Heart left ventricle (tissue), 16 donors: ENCODE results near the gene HMGB4. TPM values are rescaled to one million over a fixed set of nuclear protein-coding genes. Genes with fewer than 3 reads are reported as not detected.

Experiments used
- ATAC-seq, 4 donors: fragments of 200-7000 bp; cut with Tn5 transposase; one replicate each; pipeline ENCODE4 v1.9.1; 2020 to 2022; ENCODE audit warnings: moderate library complexity in 4 of 4, mild to moderate bottlenecking in 3 of 4, moderate number of reproducible peaks in 1 of 4
- DNase-seq, 5 donors: peaks; one replicate each; pipeline ENCODE4 v3.0.0-alpha.2; 2020
- H3K27ac ChIP-seq, 12 donors: fragments of 200-600 bp; sonication (generic) in 4 of 12; one replicate each; pipeline versions ENCODE4 v1.5.0 to v1.8.0; 2016 to 2022; ENCODE audit warnings: mild to moderate bottlenecking in 2 of 12
- H3K27me3 ChIP-seq, 9 donors: fragments of 200-600 bp; sonication (generic) in 2 of 9; one replicate each; pipeline versions ENCODE4 v1.5.1 to v1.8.0; 2016 to 2022; ENCODE audit warnings: mild to moderate bottlenecking in 3 of 9
- H3K36me3 ChIP-seq, 9 donors: fragments of 200-600 bp; sonication (generic) in 2 of 9; one replicate each; pipeline versions ENCODE4 v1.5.0 to v1.8.0; 2018 to 2022; ENCODE audit warnings: mild to moderate bottlenecking in 2 of 9
- H3K4me1 ChIP-seq, 12 donors: fragments of 200-600 bp; sonication (generic) in 4 of 12; one replicate each; pipeline versions ENCODE4 v1.5.0 to v1.8.0; 2016 to 2022; ENCODE audit warnings: mild to moderate bottlenecking in 3 of 12
- H3K4me3 ChIP-seq, 12 donors: fragments of 200-600 bp; sonication (generic) in 4 of 12; one replicate each; pipeline versions ENCODE4 v1.5.0 to v1.8.0; 2017 to 2022; ENCODE audit warnings: mild to moderate bottlenecking in 9 of 12, moderate library complexity in 4 of 12
- H3K9me3 ChIP-seq, 12 donors: fragments of 200-600 bp; sonication (generic) in 4 of 12; one replicate each; pipeline versions ENCODE4 v1.5.0 to v1.8.0; 2016 to 2022; ENCODE audit warnings: mild to moderate bottlenecking in 1 of 12
- CTCF ChIP-seq, 12 donors: fragments of 200-600 bp; sonication (generic) in 4 of 12; IDR thresholded peaks; one replicate each; pipeline versions ENCODE4 v1.5.0 to v1.8.0; 2018 to 2022; ENCODE audit warnings: antibody characterized with exemption in 12 of 12, mild to moderate bottlenecking in 5 of 12
- POLR2A ChIP-seq, 2 donors: fragments of 450-650 bp; IDR thresholded peaks; one replicate each; pipeline ENCODE4 v1.6.1; 2017; ENCODE audit warnings: antibody characterized with exemption in 2 of 2, mild to moderate bottlenecking in 2 of 2, moderate library complexity in 2 of 2
- WGBS, 4 donors: extraction: QIAGEN DNeasy Blood & Tissue Kit in 2 of 4; methylation state at CpG; one replicate each; pipeline versions ENCODE4 v1.1.5 to v1.1.7; 2013 to 2018; 5-methylcytosine and 5-hydroxymethylcytosine counted together
- intact Hi-C, 10 donors: fragments of 100-400 bp; cut with DNase I; formaldehyde crosslinking; loops; one replicate each; pipeline versions ENCODE4 v1.11.1 to v1.14.2; 2022
- polyA plus RNA-seq, 2 donors: library from polyadenylated mRNA; stranded (reverse); fragments of 200-250 nt; gene quantifications; one replicate each; pipeline ENCODE4 v1.2.3, GENCODE V29; 2013
- total RNA-seq, 9 donors: library from RNA; depleted of rRNA in 2 of 9; stranded (reverse); fragments of >200 nt in 2 of 9; fragmentation: NEBNext Ultra II Directional in 3 of 9; extraction: Animal tissue kit (Norgen Biotek cat#: 25700) in 3 of 9; gene quantifications; one replicate each; pipeline versions ENCODE4 v1.1.0 to v1.2.4, GENCODE V29; 2016 to 2023
- donor health status: ischemic (EF 13 %, LVEDD 7.1; RV severe dilation, severe dysfunction).
- donor health status: healthy with polysubstance abuse.
- donor health status: DM: no; HTN: yes; CAD: no.
- donor health status: DM: no; HTN: no; CAD: no.
- donor health status: ischemic (EF 25% LVEDD 6.9; RV normal size, moderate dysfunction).
- donor health status: ischemic (EF 25% LVEDD 5.7; RV mildly dilated, moderate dysfunction).
- donor health status: healthy.
- donor health status: DM: yes; HTN: yes; CAD: no.
- donor health status: ischemic (EF 35%, LVEDD 5.7; RV mildly dilated, moderate dysfunction).
- donor health status: nonischemic (EF 11% LVEDD 7.7; RV severe dilation, severe dysfunction).
- donor health status: DM: yes; HTN: yes; CAD: no.
- donor health status: PGD.
- donor health status: ischemic (EF 29% LVEDD 5.4; RV normal size, mild dysfunction).
- donor health status: nonischemic (EF 23%, LVEDD 6.1; RV moderate dilation, normal function).

Gene HMGB4
- total and polyA plus RNA-seq, 11 donors: not detected

DNA sequence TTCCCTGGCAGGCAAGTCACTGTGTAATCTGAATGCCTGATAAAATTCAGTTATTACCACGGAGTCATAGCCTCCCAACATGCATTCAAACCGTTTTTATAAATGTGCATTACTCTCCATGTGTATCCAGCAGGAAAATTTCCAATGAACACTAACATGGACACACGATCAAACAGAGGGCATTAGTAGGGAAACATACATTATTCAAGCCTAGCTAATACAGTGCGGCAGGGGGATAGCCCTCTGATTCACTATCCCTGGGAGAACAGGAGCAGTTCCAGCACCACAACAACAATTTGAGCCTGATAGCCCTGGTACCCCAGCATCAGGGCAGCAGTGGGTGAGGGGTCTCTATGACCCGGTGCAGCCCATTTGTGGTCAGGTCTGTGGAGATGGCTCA, 35.8 kb upstream of the HMGB4 start:
- Histone ChIP-seq H3K9me3 (no peaks in the 10 kb centered on the region), H3K27me3 (peaks cover 0 to 6% (median 0%) of the 10 kb centered on the region in 9 donors), H3K27ac (no peak overlapping the region), H3K4me3 (no peak overlapping the region), H3K4me1 (no peaks in the 10 kb centered on the region), H3K36me3 (no peaks in the 10 kb centered on the region)
- TF ChIP-seq CTCF (IDR thresholded peaks at IDR 0.05): no peak
- no peak for TF ChIP-seq POLR2A (IDR thresholded peaks at IDR 0.05)
- WGBS, 4 donors: 41 to 53% (median 46%) methylated on average over 5 of the region's 5 CpGs
- intact Hi-C loops: no loop called here
- ATAC-seq (no peak), DNase-seq (no peak)

GRCh38 chr1:33828654-33829053, 35.2 kb upstream of the HMGB4 start:
- Histone ChIP-seq H3K4me3 (no peak overlapping the region), H3K4me1 (no peaks in the 10 kb centered on the region), H3K27ac (no peak overlapping the region), H3K9me3 (no peaks in the 10 kb centered on the region), H3K36me3 (no peaks in the 10 kb centered on the region), H3K27me3 (peaks cover 0 to 6% (median 0%) of the 10 kb centered on the region in 9 donors)
- intact Hi-C loops: no loop called here
- DNase-seq (no peak), ATAC-seq (no peak)
- 72 to 91% (median 85%) methylated on average over 4 to 5 of the region's 5 CpGs for WGBS, 4 donors
- TF ChIP-seq CTCF (IDR thresholded peaks at IDR 0.05): no peak
- no peak for TF ChIP-seq POLR2A (IDR thresholded peaks at IDR 0.05)

GRCh38 chr1:33836911-33837310, 27.0 kb upstream of the HMGB4 start:
- Histone ChIP-seq H3K36me3 (no peaks in the 10 kb centered on the region), H3K4me3 (no peak overlapping the region), H3K4me1 (no peaks in the 10 kb centered on the region), H3K27ac (no peak overlapping the region), H3K9me3 (no peaks in the 10 kb centered on the region), H3K27me3 (peaks cover 0 to 6% (median 0%) of the 10 kb centered on the region in 9 donors)
- 81 to 93% (median 91%) methylated on average over 2 to 4 of the region's 4 CpGs for WGBS, 4 donors
- intact Hi-C loops: no loop called here
- DNase-seq: no peak
- no peak for ATAC-seq
- TF ChIP-seq POLR2A (IDR thresholded peaks at IDR 0.05) (no peak), CTCF (IDR thresholded peaks at IDR 0.05) (no peak)

DNA sequence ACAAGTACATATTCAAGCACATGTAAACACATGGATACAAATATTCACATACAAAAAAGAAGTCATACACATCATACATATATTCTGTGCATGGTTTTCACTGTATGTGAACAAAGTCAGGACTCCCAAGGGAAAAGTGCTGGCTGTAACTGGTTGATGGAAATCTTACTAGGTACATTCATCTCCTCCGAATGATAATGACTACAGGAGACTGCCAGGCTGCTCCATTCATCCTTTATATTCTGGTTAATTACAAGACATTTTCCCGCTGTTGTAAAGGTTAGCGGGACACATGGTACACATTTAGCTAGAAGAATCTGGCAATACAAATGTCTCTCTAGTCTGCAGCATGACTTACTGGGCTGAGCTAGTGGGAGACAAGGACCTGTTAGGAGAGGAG, 26.2 kb upstream of the HMGB4 start:
- Histone ChIP-seq H3K4me1 (no peaks in the 10 kb centered on the region), H3K27ac (no peak overlapping the region), H3K9me3 (no peaks in the 10 kb centered on the region), H3K4me3 (no peak overlapping the region), H3K27me3 (peaks cover 0 to 6% (median 0%) of the 10 kb centered on the region in 9 donors), H3K36me3 (no peaks in the 10 kb centered on the region)
- DNase-seq (no peak), ATAC-seq (no peak)
- TF ChIP-seq CTCF (IDR thresholded peaks at IDR 0.05) (no peak), POLR2A (IDR thresholded peaks at IDR 0.05) (no peak)
- 84 to 89% (median 86%) methylated on average over 3 of the region's 3 CpGs for WGBS, 4 donors
- intact Hi-C loops: no loop called here
